Endothelial cell (in vitro differentiated cells): ENCODE measurements around the gene MARCHF6. TPM values are rescaled to one million over a fixed set of nuclear protein-coding genes. Genes with fewer than 3 reads are reported as not detected.

ENCODE experiments used
- DNase-seq: peaks from one replicate; pipeline ENCODE4 v3.0.0; 2021; ENCODE audit warnings: low spot score
- H3K27ac Mint-ChIP-seq: one replicate; pipeline ENCODE4 v1.8.0; 2021; ENCODE audit warnings: mixed read lengths, inconsistent platforms; ENCODE audit not compliant: unreplicated experiment
- H3K27me3 Mint-ChIP-seq: one replicate; pipeline ENCODE4 v1.8.0; 2021; ENCODE audit warnings: mild to moderate bottlenecking, moderate library complexity, mixed read lengths, inconsistent platforms; ENCODE audit not compliant: unreplicated experiment
- H3K36me3 Mint-ChIP-seq: one replicate; pipeline ENCODE4 v1.8.0; 2021; ENCODE audit warnings: mild to moderate bottlenecking, low read depth, mixed read lengths, inconsistent platforms; ENCODE audit not compliant: unreplicated experiment
- H3K4me1 Mint-ChIP-seq: one replicate; pipeline ENCODE4 v1.8.0; 2021; ENCODE audit warnings: mild to moderate bottlenecking, mixed read lengths, inconsistent platforms; ENCODE audit not compliant: unreplicated experiment
- H3K4me3 Mint-ChIP-seq: one replicate; pipeline ENCODE4 v1.8.0; 2021; ENCODE audit warnings: mild to moderate bottlenecking, mixed read lengths, inconsistent platforms; ENCODE audit not compliant: unreplicated experiment
- H3K9me3 Mint-ChIP-seq: one replicate; pipeline ENCODE4 v1.8.0; 2021; ENCODE audit warnings: mixed read lengths, inconsistent platforms; ENCODE audit not compliant: unreplicated experiment
- CTCF ChIP-seq: fragments of 200-600 bp; sonication (generic); IDR thresholded peaks from one replicate; pipeline ENCODE4 v1.5.0; 2021; ENCODE audit warnings: antibody characterized with exemption; ENCODE audit not compliant: unreplicated experiment
- total RNA-seq: library from RNA; stranded (reverse); fragmentation: NEBNext Ultra II Directional; extraction: Animal tissue kit (Norgen Biotek cat#: 25700); gene quantifications from one replicate; pipeline ENCODE4 v1.2.1, GENCODE V29; 2021; ENCODE audit not compliant: unreplicated experiment

Gene MARCHF6
- total RNA-seq, 1 donor from 2014 or later, result 162 TPM

GRCh38 chr5:10396552-10396951 lies 43.1 kb downstream of the MARCHF6 start:
- no peak for DNase-seq
- Mint-ChIP-seq H3K4me3 (no peak overlapping the region), H3K9me3 (no peaks in the 10 kb centered on the region), H3K4me1 (no peaks in the 10 kb centered on the region), H3K27me3 (peaks cover 1% of the 10 kb centered on the region), H3K27ac (no peak overlapping the region), H3K36me3 (peaks cover 17% of the 10 kb centered on the region)
- TF ChIP-seq CTCF, result no peak

GRCh38 chr5:10399839-10400238 lies 46.3 kb downstream of the MARCHF6 start:
- Mint-ChIP-seq H3K36me3 (peaks cover 11% of the 10 kb centered on the region), H3K27ac (no peak overlapping the region), H3K4me1 (no peaks in the 10 kb centered on the region), H3K4me3 (no peak overlapping the region), H3K9me3 (no peaks in the 10 kb centered on the region), H3K27me3 (peaks cover 1% of the 10 kb centered on the region)
- no peak for TF ChIP-seq CTCF
- DNase-seq, result no peak

GRCh38 chr5:10400411-10400810 lies 46.9 kb downstream of the MARCHF6 start:
- no peak for TF ChIP-seq CTCF
- DNase-seq, result no peak
- no peaks in the 10 kb centered on the region for H3K9me3 Mint-ChIP-seq
- peaks cover 15% of the 10 kb centered on the region for H3K36me3 Mint-ChIP-seq
- peaks cover 1% of the 10 kb centered on the region for H3K27me3 Mint-ChIP-seq
- no peak overlapping the region for H3K27ac Mint-ChIP-seq
- no peaks in the 10 kb centered on the region for H3K4me1 Mint-ChIP-seq
- H3K4me3 Mint-ChIP-seq, result no peak overlapping the region

GRCh38 chr5:10400831-10401230 lies 47.3 kb downstream of the MARCHF6 start:
- no peak overlapping the region for H3K27ac Mint-ChIP-seq
- H3K36me3 Mint-ChIP-seq, result peaks cover 19% of the 10 kb centered on the region
- DNase-seq, result no peak
- TF ChIP-seq CTCF, result no peak
- H3K4me3 Mint-ChIP-seq, result no peak overlapping the region
- H3K27me3 Mint-ChIP-seq, result peaks cover 1% of the 10 kb centered on the region
- H3K4me1 Mint-ChIP-seq, result no peaks in the 10 kb centered on the region
- no peaks in the 10 kb centered on the region for H3K9me3 Mint-ChIP-seq

GRCh38 chr5:10401498-10401897 lies 48.0 kb downstream of the MARCHF6 start:
- Mint-ChIP-seq H3K27me3 (peaks cover under 1% of the 10 kb centered on the region), H3K4me3 (no peak overlapping the region), H3K36me3 (peaks cover 20% of the 10 kb centered on the region), H3K9me3 (no peaks in the 10 kb centered on the region), H3K4me1 (no peaks in the 10 kb centered on the region), H3K27ac (no peak overlapping the region)
- DNase-seq, result no peak
- TF ChIP-seq CTCF, result no peak

Other genes starting within 250 kb of the MARCHF6 start
- 14.4 TPM for gene ATPSCKMT, start 103.8 kb upstream of the MARCHF6 start, total RNA-seq
- 244 TPM for gene CCT5, start 103.4 kb upstream of the MARCHF6 start, total RNA-seq
- gene CMBL, start 45.8 kb upstream of the MARCHF6 start, total RNA-seq, result 13.1 TPM
- 4.0 TPM for gene ROPN1L, start 88.2 kb downstream of the MARCHF6 start, total RNA-seq
- 7.0 TPM for gene ANKRD33B, start 210.4 kb downstream of the MARCHF6 start, total RNA-seq